Measurements from ENCODE around the gene FIG4. TPM values are rescaled to one million over a fixed set of nuclear protein-coding genes. Genes with fewer than 3 reads are reported as not detected.

Gene FIG4
- total RNA-seq, 4 donors from 2014 or later: 13.5 to 45.6 (median 19.6) TPM

- no peak for TF ChIP-seq CTCF (IDR thresholded peaks at IDR 0.05; ENCODE audit: low read depth)
Observed at GRCh38 chr6:109739686-109740085, 48.6 kb downstream of the FIG4 start.

- no peak for TF ChIP-seq CTCF (IDR thresholded peaks at IDR 0.05; ENCODE audit: low read depth)
Observed at GRCh38 chr6:109740787-109741186, 49.7 kb downstream of the FIG4 start.

DNA sequence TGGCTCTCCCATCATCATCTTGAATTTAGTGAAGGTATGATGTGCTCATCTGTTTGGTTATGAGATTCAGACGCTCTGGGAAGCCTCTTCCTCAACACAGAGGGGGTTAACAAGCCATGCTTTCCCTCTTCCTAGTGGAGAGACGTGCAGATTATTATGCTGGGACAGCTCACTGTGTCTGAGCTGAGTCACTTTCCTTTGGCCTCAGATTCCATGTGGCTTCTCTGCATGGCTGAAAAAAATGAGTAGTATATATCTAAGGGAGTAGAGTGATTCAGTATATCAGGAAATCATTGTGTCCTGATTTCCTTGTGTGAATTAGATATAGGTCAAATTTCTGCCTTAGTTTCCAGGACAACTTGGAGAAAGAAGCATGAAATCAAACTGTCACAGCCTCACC is 52.6 kb downstream of the FIG4 start:
- TF ChIP-seq CTCF (IDR thresholded peaks at IDR 0.05; ENCODE audit: low read depth): no peak

DNA sequence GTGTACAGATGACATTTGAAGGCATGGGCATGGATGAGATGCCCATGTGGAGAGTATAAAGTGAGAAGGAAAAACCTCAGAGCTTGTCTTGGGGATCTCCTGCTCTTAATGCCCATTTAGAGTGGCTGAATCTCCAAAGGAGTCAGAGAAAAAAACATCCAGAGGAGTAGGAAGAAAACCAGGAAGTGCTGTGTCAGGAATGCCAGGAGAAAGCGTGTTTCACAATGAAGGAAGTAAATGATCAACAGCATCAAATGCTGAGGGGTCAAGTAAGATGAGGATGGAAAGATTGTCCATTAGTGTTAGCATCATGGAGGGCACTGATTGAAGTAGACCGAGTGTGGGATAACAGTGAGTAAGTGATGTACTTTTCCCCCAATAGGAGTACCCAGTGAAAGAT is 56.1 kb downstream of the FIG4 start:
- no peak for TF ChIP-seq CTCF (IDR thresholded peaks at IDR 0.05; ENCODE audit: low read depth)

GRCh38 chr6:109759098-109759955 is 68.2 kb downstream of the FIG4 start:
- no peak for TF ChIP-seq CTCF (IDR thresholded peaks at IDR 0.05; ENCODE audit: low read depth)

DNA sequence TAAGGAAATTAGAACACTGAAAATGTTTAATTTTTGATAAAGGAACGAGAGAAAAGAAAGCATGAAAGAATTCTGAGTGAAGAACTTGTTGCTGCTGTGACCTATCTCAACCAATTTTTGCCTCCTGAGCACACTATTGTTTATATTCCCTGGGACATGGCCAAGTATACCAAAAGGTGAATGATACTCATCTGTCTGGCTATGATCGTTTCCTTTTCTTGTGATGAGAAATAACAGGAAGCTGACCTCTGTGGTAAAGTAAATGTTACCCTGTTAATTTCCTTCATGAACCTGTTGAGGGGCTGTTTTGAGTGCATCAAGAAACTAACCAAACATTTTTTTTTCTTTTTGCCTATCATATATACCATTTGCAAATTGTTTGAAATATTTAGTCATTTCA is 69.1 kb downstream of the FIG4 start:
- no peak for TF ChIP-seq CTCF (IDR thresholded peaks at IDR 0.05; ENCODE audit: low read depth)

- TF ChIP-seq CTCF (IDR thresholded peaks at IDR 0.05; ENCODE audit: low read depth): no peak
Observed at GRCh38 chr6:109762166-109762565, 71.1 kb downstream of the FIG4 start.

Data from subcutaneous adipose tissue (tissue), 4 donors.